ENCODE results near the gene BORCS6. TPM values are rescaled to one million over a fixed set of nuclear protein-coding genes. Genes with fewer than 3 reads are reported as not detected.

The BORCS6 gene
- total and polyA plus RNA-seq, 2 of the 13 experiments (the other 11 are each of a cell fraction or from before 2014, with no cell fraction given), result 2.0 to 5.1 TPM

DNA sequence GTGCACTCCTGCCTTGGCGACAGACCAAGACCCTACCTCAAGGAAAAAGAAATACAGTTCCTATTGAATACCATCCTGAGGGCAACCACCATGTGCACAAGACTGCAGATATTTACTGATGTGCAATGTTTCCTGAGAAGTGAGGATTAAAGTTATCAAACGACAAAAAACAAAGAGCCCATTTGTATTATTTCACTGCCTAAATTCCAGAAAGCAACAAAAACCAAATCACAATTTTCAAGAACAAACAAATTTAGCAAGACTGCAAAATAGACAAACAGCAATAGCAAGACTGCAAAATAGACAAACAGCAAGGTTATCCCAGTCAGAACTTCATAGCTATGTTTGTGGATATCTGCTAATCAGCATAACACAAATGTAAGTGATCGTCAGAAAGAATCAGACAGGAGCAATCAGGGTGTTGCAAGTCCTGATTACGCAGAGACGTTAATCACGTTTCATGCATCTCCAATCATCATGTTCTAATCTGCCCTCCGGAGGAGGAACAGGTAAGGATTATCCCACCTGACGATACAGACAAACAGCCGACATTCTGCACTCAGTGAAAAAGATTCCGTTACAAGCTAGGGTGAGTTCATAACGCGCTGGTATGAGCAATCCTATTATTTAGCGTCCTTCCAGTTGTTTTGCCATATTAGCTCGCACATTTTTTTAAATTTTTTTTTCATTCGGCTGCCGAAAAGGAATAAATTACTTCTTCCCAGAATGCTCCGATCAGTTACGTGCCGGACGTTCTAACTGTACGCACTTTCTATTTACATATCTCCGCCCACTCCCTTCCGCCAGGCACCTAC lies 16.7 kb downstream of the BORCS6 start (continued):
- TF ChIP-seq, protein P1, sequence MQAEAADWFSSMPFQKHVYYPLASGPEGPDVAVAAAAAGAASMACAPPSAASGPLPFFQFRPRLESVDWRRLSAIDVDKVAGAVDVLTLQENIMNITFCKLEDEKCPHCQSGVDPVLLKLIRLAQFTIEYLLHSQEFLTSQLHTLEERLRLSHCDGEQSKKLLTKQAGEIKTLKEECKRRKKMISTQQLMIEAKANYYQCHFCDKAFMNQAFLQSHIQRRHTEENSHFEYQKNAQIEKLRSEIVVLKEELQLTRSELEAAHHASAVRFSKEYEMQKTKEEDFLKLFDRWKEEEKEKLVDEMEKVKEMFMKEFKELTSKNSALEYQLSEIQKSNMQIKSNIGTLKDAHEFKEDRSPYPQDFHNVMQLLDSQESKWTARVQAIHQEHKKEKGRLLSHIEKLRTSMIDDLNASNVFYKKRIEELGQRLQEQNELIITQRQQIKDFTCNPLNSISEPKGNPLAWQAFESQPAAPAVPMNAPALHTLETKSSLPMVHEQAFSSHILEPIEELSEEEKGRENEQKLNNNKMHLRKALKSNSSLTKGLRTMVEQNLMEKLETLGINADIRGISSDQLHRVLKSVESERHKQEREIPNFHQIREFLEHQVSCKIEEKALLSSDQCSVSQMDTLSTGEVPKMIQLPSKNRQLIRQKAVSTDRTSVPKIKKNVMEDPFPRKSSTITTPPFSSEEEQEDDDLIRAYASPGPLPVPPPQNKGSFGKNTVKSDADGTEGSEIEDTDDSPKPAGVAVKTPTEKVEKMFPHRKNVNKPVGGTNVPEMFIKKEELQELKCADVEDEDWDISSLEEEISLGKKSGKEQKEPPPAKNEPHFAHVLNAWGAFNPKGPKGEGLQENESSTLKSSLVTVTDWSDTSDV (CRISPR knock-in tag; IDR thresholded peaks at IDR 0.05), result no peak
- TF ChIP-seq AGO2 (optimal IDR thresholded peaks at IDR 0.05; ENCODE audit: low read depth, low read length) (no peak), ZNF446 (CRISPR knock-in tag; IDR thresholded peaks at IDR 0.05) (peak; percentile 29; the same call in 1 of the 2 replicates), ZSCAN22 (CRISPR knock-in tag; IDR thresholded peaks at IDR 0.05) (no peak), IKZF4 (CRISPR knock-in tag; IDR thresholded peaks at IDR 0.05; ENCODE audit: borderline replicate concordance, low read depth, not compliant biosample characterization) (no peak), GRHL1 (CRISPR knock-in tag; conservative IDR thresholded peaks at IDR 0.05) (0 out of 2 replicates have a peak, but pooled peaks have one; percentile 78), RFX1 (IDR thresholded peaks at IDR 0.05) (no peak), ARHGAP35 (CRISPR knock-in tag; IDR thresholded peaks at IDR 0.05; ENCODE audit: borderline replicate concordance) (no peak), MTF1 (CRISPR knock-in tag; IDR thresholded peaks at IDR 0.05) (peak; percentile 90; the same call in 1 of the 2 replicates), HMG20A (CRISPR knock-in tag; IDR thresholded peaks at IDR 0.05; ENCODE audit: borderline replicate concordance) (peak; percentile 80), ATF2 (CRISPR knock-in tag; IDR thresholded peaks at IDR 0.05) (peak; percentile 98), ZNF12 (CRISPR knock-in tag; IDR thresholded peaks at IDR 0.05) (peak; percentile 80; the same call in 1 of the 2 replicates), THAP11 (CRISPR knock-in tag; IDR thresholded peaks at IDR 0.05) (peak; percentile 91), CEBPB (IDR thresholded peaks at IDR 0.05; ENCODE audit: borderline replicate concordance, low read depth, low read length) (peak; percentile 73; the same call in 1 of the 2 replicates)
- TF ChIP-seq, protein P2, sequence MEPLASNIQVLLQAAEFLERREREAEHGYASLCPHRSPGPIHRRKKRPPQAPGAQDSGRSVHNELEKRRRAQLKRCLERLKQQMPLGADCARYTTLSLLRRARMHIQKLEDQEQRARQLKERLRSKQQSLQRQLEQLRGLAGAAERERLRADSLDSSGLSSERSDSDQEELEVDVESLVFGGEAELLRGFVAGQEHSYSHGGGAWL (CRISPR knock-in tag; IDR thresholded peaks at IDR 0.05), result peak; percentile 67; the same call in 1 of the 2 replicates
- TF ChIP-seq, protein P3, sequence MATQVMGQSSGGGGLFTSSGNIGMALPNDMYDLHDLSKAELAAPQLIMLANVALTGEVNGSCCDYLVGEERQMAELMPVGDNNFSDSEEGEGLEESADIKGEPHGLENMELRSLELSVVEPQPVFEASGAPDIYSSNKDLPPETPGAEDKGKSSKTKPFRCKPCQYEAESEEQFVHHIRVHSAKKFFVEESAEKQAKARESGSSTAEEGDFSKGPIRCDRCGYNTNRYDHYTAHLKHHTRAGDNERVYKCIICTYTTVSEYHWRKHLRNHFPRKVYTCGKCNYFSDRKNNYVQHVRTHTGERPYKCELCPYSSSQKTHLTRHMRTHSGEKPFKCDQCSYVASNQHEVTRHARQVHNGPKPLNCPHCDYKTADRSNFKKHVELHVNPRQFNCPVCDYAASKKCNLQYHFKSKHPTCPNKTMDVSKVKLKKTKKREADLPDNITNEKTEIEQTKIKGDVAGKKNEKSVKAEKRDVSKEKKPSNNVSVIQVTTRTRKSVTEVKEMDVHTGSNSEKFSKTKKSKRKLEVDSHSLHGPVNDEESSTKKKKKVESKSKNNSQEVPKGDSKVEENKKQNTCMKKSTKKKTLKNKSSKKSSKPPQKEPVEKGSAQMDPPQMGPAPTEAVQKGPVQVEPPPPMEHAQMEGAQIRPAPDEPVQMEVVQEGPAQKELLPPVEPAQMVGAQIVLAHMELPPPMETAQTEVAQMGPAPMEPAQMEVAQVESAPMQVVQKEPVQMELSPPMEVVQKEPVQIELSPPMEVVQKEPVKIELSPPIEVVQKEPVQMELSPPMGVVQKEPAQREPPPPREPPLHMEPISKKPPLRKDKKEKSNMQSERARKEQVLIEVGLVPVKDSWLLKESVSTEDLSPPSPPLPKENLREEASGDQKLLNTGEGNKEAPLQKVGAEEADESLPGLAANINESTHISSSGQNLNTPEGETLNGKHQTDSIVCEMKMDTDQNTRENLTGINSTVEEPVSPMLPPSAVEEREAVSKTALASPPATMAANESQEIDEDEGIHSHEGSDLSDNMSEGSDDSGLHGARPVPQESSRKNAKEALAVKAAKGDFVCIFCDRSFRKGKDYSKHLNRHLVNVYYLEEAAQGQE (IDR thresholded peaks at IDR 0.05; ENCODE audit: borderline replicate concordance in 1 of 2, low read depth in 1 of 2, low read length in 2 of 2), result peak in 1 of 2 experiments; percentile 73; a peak in 1 of 4 replicates
- TF ChIP-seq, protein P4, sequence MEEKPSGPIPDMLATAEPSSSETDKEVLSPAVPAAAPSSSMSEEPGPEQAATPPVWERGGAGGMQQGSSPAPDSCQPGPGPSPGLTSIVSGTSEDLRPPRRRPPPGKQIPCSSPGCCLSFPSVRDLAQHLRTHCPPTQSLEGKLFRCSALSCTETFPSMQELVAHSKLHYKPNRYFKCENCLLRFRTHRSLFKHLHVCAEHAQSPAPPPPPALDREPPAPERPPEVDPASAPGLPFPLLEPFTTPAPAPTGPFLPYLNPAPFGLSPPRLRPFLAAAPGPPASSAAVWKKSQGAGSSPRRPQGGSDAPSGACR (CRISPR knock-in tag; IDR thresholded peaks at IDR 0.05), result peak; percentile 65; the same call in 1 of the 2 replicates

Measured in HepG2 (cell line).